IMR-90 (cell line): Measurements from ENCODE around the gene TADA1. TPM values are rescaled to one million over a fixed set of nuclear protein-coding genes. Genes with fewer than 3 reads are reported as not detected.

Experiments used
- ATAC-seq: fragments of 200-7000 bp; cut with Tn5 transposase; 2 replicates; pipeline ENCODE4 v1.9.1; 2020; ENCODE audit warnings: low read depth, mild to moderate bottlenecking, moderate library complexity
- BruUV-seq: library from RNA; stranded (reverse); fragments of 400-500 nt; replicated peaks from 2 replicates; lab custom pipeline; 2021; lab: Mats Ljungman, UMichigan
- CTCF ChIA-PET: fragments of 300-600 bp; formaldehyde crosslinking; extraction: SDS; loops from one replicate; lab custom pipeline; 2021; ENCODE audit warnings: antibody characterized with exemption; lab: Yijun Ruan, JAX
- POLR2A ChIA-PET: fragments of 300-600 bp; sonication (Branson Sonifier 250); formaldehyde crosslinking; loops from one replicate; lab custom pipeline; 2022; ENCODE audit warnings: antibody characterized with exemption; ENCODE audit not compliant: unreplicated experiment; lab: Charles Lee
- DNase-seq: peaks from one replicate; pipeline ENCODE4 v3.0.0; 2013
- H2AFZ ChIP-seq: replicated peaks from 2 replicates; pipeline ENCODE3; 2013; ENCODE audit warnings: low read length, mild to moderate bottlenecking; ENCODE audit not compliant: poor library complexity
- H2AK5ac ChIP-seq: 2 replicates; pipeline ENCODE4 v1.6.1; 2013; ENCODE audit warnings: low read depth, low read length, inconsistent platforms
- H2AK9ac ChIP-seq: replicated peaks from 2 replicates; pipeline ENCODE3; 2013; ENCODE audit warnings: mild to moderate bottlenecking, low read depth, low read length, moderate library complexity; ENCODE audit not compliant: poor library complexity
- H2BK120ac ChIP-seq: 2 replicates; pipeline ENCODE4 v1.6.1; 2013; ENCODE audit warnings: low read depth, low read length, inconsistent platforms
- H2BK15ac ChIP-seq: 3 replicates; pipeline ENCODE4 v1.6.1; 2013; ENCODE audit warnings: low read depth, low read length, inconsistent platforms
- H2BK20ac ChIP-seq: 2 replicates; pipeline ENCODE4 v1.6.1; 2013; ENCODE audit warnings: low read depth, mild to moderate bottlenecking, inconsistent platforms, low read length, moderate library complexity
- H2BK5ac ChIP-seq: 2 replicates; pipeline ENCODE4 v1.6.1; 2013; ENCODE audit warnings: mild to moderate bottlenecking, low read depth, low read length, inconsistent platforms; ENCODE audit not compliant: poor library complexity, severe bottlenecking
- H3K14ac ChIP-seq: replicated peaks from 2 replicates; pipeline ENCODE4 v1.6.1; 2013; ENCODE audit warnings: low read depth, low read length, inconsistent platforms
- H3K18ac ChIP-seq: 2 replicates; pipeline ENCODE4 v1.6.1; 2013; ENCODE audit warnings: low read depth, low read length, control low read depth
- H3K23ac ChIP-seq: 2 replicates; pipeline ENCODE4 v1.6.1; 2013; ENCODE audit warnings: low read depth, low read length, inconsistent platforms
- H3K27ac ChIP-seq: 2 replicates; pipeline ENCODE4 v1.5.1; 2013; ENCODE audit warnings: mild to moderate bottlenecking, control low read depth, low read length; ENCODE audit not compliant: insufficient read depth
- H3K27me3 ChIP-seq: 2 replicates; pipeline ENCODE4 v1.6.1; 2013; ENCODE audit warnings: low read length; ENCODE audit not compliant: control insufficient read depth, insufficient read depth
- H3K36me3 ChIP-seq: 2 replicates; pipeline ENCODE4 v1.6.1; 2013; ENCODE audit warnings: low read length, mixed read lengths; ENCODE audit not compliant: control insufficient read depth, insufficient read depth
- H3K4ac ChIP-seq: 2 replicates; pipeline ENCODE4 v1.6.1; 2013; ENCODE audit warnings: low read depth, low read length, inconsistent platforms
- H3K4me1 ChIP-seq: 2 replicates; pipeline ENCODE4 v1.6.1; 2013; ENCODE audit warnings: low read length, mixed read lengths; ENCODE audit not compliant: control insufficient read depth, insufficient read depth
- H3K4me2 ChIP-seq: 2 replicates; pipeline ENCODE4 v1.6.1; 2013; ENCODE audit warnings: low read depth, mild to moderate bottlenecking, control low read depth, low read length, moderate library complexity
- H3K4me3 ChIP-seq: 2 replicates; pipeline ENCODE4 v1.5.1; 2013; ENCODE audit warnings: low read depth, mild to moderate bottlenecking, control low read depth, low read length, moderate library complexity; ENCODE audit not compliant: insufficient read depth
- H3K56ac ChIP-seq: 2 replicates; pipeline ENCODE4 v1.6.1; 2013; ENCODE audit warnings: low read length, inconsistent platforms; ENCODE audit not compliant: insufficient read depth; ENCODE audit errors: extremely low read depth
- H3K79me1 ChIP-seq, 2 experiments: 2 replicates each; pipeline ENCODE4 v1.6.1; 2013; ENCODE audit warnings: low read length in 2 of 2, inconsistent platforms in 1 of 2, low read depth in 1 of 2
- H3K9ac ChIP-seq: 2 replicates; pipeline ENCODE4 v1.6.1; 2013; ENCODE audit warnings: low read depth, low read length, control low read depth
- H3K9me1 ChIP-seq: 2 replicates; pipeline ENCODE4 v1.6.1; 2013; ENCODE audit warnings: low read length, inconsistent platforms; ENCODE audit not compliant: insufficient read depth
- H3K9me3 ChIP-seq: 2 replicates; pipeline ENCODE4 v1.6.1; 2013; ENCODE audit warnings: low read length; ENCODE audit not compliant: control insufficient read depth, insufficient read depth
- H4K20me1 ChIP-seq: 2 replicates; pipeline ENCODE4 v1.6.1; 2013; ENCODE audit warnings: low read length, inconsistent platforms; ENCODE audit not compliant: insufficient read depth
- H4K5ac ChIP-seq: 2 replicates; pipeline ENCODE4 v1.6.1; 2013; ENCODE audit warnings: mild to moderate bottlenecking, low read depth, low read length, control low read depth
- H4K8ac ChIP-seq, 2 experiments: 2 replicates each; pipeline ENCODE4 v1.6.1; 2013; ENCODE audit warnings: low read depth in 2 of 2, low read length in 2 of 2, control low read depth in 1 of 2, inconsistent platforms in 1 of 2
- H4K91ac ChIP-seq: 2 replicates; pipeline ENCODE4 v1.6.1; 2013; ENCODE audit warnings: low read depth, low read length, inconsistent platforms; ENCODE audit not compliant: insufficient read depth
- BHLHE40 ChIP-seq: fragments of 150-350 bp; IDR thresholded peaks from 2 replicates; pipeline ENCODE4 v1.6.1; 2016; ENCODE audit warnings: mild to moderate bottlenecking, low read depth, low read length
- CHD1 ChIP-seq: IDR thresholded peaks from 2 replicates; pipeline ENCODE4 v1.6.1; 2012; ENCODE audit warnings: low read depth, low read length, improper control_type of control experiment
- FOS ChIP-seq: fragments of 150-350 bp; IDR thresholded peaks from 2 replicates; pipeline ENCODE4 v1.6.1; 2016; ENCODE audit warnings: low read depth, low read length
- MAZ ChIP-seq: IDR thresholded peaks from 2 replicates; pipeline ENCODE4 v1.6.1; 2012; ENCODE audit warnings: low read depth, mild to moderate bottlenecking, low read length, improper control_type of control experiment, moderate library complexity, borderline replicate concordance
- MXI1 ChIP-seq: IDR thresholded peaks from 2 replicates; pipeline ENCODE4 v1.6.1; 2012; ENCODE audit warnings: low read depth, mild to moderate bottlenecking, low read length, moderate library complexity, borderline replicate concordance
- NFE2L2 ChIP-seq: fragments of 150-350 bp; IDR thresholded peaks from 2 replicates; pipeline ENCODE4 v1.6.1; 2016; ENCODE audit warnings: low read depth, mild to moderate bottlenecking, low read length
- POLR2A ChIP-seq: IDR thresholded peaks from 2 replicates; pipeline ENCODE4 v1.6.1; 2012; ENCODE audit warnings: mild to moderate bottlenecking, low read depth, low read length
- RAD21 ChIP-seq: IDR thresholded peaks from 2 replicates; pipeline ENCODE4 v1.6.1; 2012; ENCODE audit warnings: low read length, improper control_type of control experiment
- RCOR1 ChIP-seq: IDR thresholded peaks from 2 replicates; pipeline ENCODE4 v1.6.1; 2012; ENCODE audit warnings: mild to moderate bottlenecking, low read length, improper control_type of control experiment; ENCODE audit not compliant: insufficient replicate concordance
- RFX5 ChIP-seq: IDR thresholded peaks from 2 replicates; pipeline ENCODE4 v1.8.0; 2012; ENCODE audit warnings: low read depth, mild to moderate bottlenecking, low read length, moderate library complexity
- WGBS, 2 experiments: methylation state at CpG; one replicate each; pipeline versions ENCODE4 v1.1.5 to v1.1.7; 2013; ENCODE audit warnings: missing lambda C conversion rate in 2 of 2; ENCODE audit not compliant: insufficient read length in 1 of 2; ENCODE audit errors: extremely low coverage in 2 of 2; 5-methylcytosine and 5-hydroxymethylcytosine counted together
- dilution Hi-C: fragments of 300-500 bp; cut with HindIII; formaldehyde crosslinking; loops from one replicate; pipeline ENCODE4 v1.14.3; 2018; ENCODE audit warnings: low sequenced_read_pairs; ENCODE audit not compliant: unreplicated experiment
- in situ Hi-C: fragments of 300-500 bp; cut with MboI; formaldehyde crosslinking; loops from 3 replicates; pipeline ENCODE4 v1.14.3; 2019; ENCODE audit warnings: low sequenced_read_pairs, inconsistent platforms, mixed read lengths
- intact Hi-C: fragments of 100-400 bp; cut with micrococcal nuclease; formaldehyde crosslinking; loops from 2 replicates; pipeline ENCODE4 v1.10.0; 2022
- polyA plus RNA-seq, 3 experiments: library from polyadenylated mRNA; depleted of rRNA; stranded (reverse); fragments of >200 nt; gene quantifications; 2 replicates each; pipeline ENCODE4 v1.2.3, GENCODE V29; 2012; ENCODE audit warnings: low replicate concordance in 1 of 3
- total RNA-seq: library from RNA; depleted of rRNA; stranded (reverse); fragments of >200 nt; gene quantifications from 2 replicates; pipeline ENCODE4 v1.2.3, GENCODE V29; 2012
- TF ChIP-seq, protein P1 (sequence below): fragments of 150-350 bp; IDR thresholded peaks from 2 replicates; pipeline ENCODE4 v1.6.1; 2016; ENCODE audit warnings: low read depth, mild to moderate bottlenecking, low read length, moderate library complexity, borderline replicate concordance

Gene TADA1
- total and polyA plus RNA-seq, 2 of the 4 experiments (the other 2 are of a cell fraction) = 8.2 to 16.8 TPM

DNA sequence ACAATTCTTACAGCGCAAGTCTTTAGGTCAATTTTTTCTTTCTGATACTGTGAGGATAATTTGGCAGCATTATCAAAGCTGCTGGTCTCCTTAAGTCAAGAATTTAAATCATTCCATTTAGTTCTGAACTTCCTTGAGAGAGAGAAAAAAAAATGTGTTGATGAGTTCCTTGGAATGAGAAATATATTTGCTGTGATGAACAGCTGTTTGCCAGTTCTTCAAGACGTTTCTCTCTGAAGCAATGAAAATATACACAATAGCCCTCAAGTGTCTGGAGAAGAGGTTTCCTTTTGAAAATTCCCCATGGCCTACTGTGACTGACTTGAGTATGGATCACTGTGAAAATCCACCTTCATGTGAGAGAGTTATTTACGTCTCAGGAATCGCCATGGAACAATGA, 31.0 kb upstream of the TADA1 start:
- intact Hi-C loops = loop anchor here (2.0 to 10.0 kb wide), 2 partner anchors 50 to 628 kb away; no protein-coding TSS in a partner anchor

More for the DNA sequence above, 31.0 kb upstream of the TADA1 start:
- in situ Hi-C loops = no loop called here
- Histone ChIP-seq H3K56ac (no peak overlapping the region), H3K18ac (no peak overlapping the region), H3K4me3 (no peak overlapping the region), H3K9ac (no peak overlapping the region), H3K36me3 (no peaks in the 10 kb centered on the region), H3K79me1 (no peaks in the 10 kb centered on the region), H2AFZ (no peak overlapping the region), H3K4me1 (peaks cover 3% of the 10 kb centered on the region; the same call in 1 of the 2 replicates), H2AK9ac (no peak overlapping the region), H2BK15ac (no peak overlapping the region), H3K9me1 (no peaks in the 10 kb centered on the region), H3K27ac (no peak overlapping the region), H2BK20ac (no peak overlapping the region), H3K14ac (no peak overlapping the region), H4K20me1 (no peaks in the 10 kb centered on the region), H4K8ac (no peak overlapping the region), H3K27me3 (no peaks in the 10 kb centered on the region; the same call in 1 of the 2 replicates), H3K4ac (no peak overlapping the region), H3K4me2 (no peak overlapping the region), H2AK5ac (no peak overlapping the region), H2BK120ac (no peak overlapping the region), H4K5ac (no peak overlapping the region), H3K9me3 (no peaks in the 10 kb centered on the region), H2BK5ac (no peak overlapping the region), H4K91ac (no peak overlapping the region), H3K23ac (no peak overlapping the region)
- dilution Hi-C loops = no loop called here
- no peak for DNase-seq
- ChIA-PET POLR2A (no interaction called here), CTCF (interaction anchor here (1.3 kb wide), 1 partner anchor 36 kb away, joined by 3 read pairs; no protein-coding TSS in a partner anchor)
- TF ChIP-seq CHD1 = no peak
- TF ChIP-seq, protein P1, sequence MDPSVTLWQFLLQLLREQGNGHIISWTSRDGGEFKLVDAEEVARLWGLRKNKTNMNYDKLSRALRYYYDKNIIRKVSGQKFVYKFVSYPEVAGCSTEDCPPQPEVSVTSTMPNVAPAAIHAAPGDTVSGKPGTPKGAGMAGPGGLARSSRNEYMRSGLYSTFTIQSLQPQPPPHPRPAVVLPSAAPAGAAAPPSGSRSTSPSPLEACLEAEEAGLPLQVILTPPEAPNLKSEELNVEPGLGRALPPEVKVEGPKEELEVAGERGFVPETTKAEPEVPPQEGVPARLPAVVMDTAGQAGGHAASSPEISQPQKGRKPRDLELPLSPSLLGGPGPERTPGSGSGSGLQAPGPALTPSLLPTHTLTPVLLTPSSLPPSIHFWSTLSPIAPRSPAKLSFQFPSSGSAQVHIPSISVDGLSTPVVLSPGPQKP = no peak
- TF ChIP-seq RCOR1 = no peak
- TF ChIP-seq RFX5 = no peak
- no peak for TF ChIP-seq MXI1
- no peak for TF ChIP-seq BHLHE40
- no peak for TF ChIP-seq FOS
- no peak for TF ChIP-seq MAZ
- TF ChIP-seq RAD21 = no peak
- no peak for TF ChIP-seq NFE2L2
- TF ChIP-seq POLR2A = no peak
- no peak for ATAC-seq
- no TSS peak for BruUV-seq
- WGBS, 2 experiments = no CpG with 5 or more reads among the region's 4 CpGs
